Fibroblast of lung (primary cell): ENCODE results near the gene NCAM2.

Experiments used
- EZH2 ChIP-seq: IDR thresholded peaks from 2 replicates; pipeline ENCODE4 v1.5.1; 2012; ENCODE audit warnings: low read length, control low read depth, mild to moderate bottlenecking; ENCODE audit errors: missing control alignments
- TF ChIP-seq, protein P1 (sequence below), 2 donors: IDR thresholded peaks in 1 of 2; conservative IDR thresholded peaks in 1 of 2; 1 replicate in 1 of 2; 2 replicates in 1 of 2; pipeline ENCODE4 v1.5.1; 2011 to 2012; ENCODE audit warnings: low read length in 2 of 2, control low read depth in 1 of 2, inconsistent platforms in 1 of 2, low read depth in 1 of 2, mild to moderate bottlenecking in 1 of 2

DNA sequence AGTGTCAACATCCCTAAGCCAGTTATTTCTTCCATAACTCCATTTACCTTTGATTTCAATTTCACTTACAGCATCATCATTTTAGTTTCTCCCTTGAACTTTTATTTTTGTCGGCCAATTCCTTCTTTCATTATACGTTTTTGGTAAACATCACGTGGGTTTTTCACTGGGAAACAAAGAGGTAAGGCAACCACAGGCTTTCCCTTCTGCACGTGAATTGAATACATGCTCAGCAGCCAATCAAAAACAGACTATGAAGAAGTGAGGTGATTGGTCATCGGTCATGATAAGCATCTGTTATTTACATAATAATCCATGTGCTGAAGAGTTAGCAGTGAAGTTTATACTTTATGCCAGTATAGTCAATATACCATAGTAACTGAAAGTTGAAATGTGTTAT, 98.7 kb downstream of the NCAM2 start:
- TF ChIP-seq, protein P1, sequence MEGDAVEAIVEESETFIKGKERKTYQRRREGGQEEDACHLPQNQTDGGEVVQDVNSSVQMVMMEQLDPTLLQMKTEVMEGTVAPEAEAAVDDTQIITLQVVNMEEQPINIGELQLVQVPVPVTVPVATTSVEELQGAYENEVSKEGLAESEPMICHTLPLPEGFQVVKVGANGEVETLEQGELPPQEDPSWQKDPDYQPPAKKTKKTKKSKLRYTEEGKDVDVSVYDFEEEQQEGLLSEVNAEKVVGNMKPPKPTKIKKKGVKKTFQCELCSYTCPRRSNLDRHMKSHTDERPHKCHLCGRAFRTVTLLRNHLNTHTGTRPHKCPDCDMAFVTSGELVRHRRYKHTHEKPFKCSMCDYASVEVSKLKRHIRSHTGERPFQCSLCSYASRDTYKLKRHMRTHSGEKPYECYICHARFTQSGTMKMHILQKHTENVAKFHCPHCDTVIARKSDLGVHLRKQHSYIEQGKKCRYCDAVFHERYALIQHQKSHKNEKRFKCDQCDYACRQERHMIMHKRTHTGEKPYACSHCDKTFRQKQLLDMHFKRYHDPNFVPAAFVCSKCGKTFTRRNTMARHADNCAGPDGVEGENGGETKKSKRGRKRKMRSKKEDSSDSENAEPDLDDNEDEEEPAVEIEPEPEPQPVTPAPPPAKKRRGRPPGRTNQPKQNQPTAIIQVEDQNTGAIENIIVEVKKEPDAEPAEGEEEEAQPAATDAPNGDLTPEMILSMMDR (conservative IDR thresholded peaks at IDR 0.05 in 1 of 2, IDR thresholded peaks at IDR 0.05 in 1 of 2; ENCODE audit: low read depth in 1 of 2, low read length in 2 of 2): no peak
- TF ChIP-seq EZH2: no peak
